Upper lobe of left lung (tissue), 4 donors: Measurements from ENCODE around the gene USP2.

Experiments
- EP300 ChIP-seq, 4 donors: sonication (generic); formaldehyde crosslinking; IDR thresholded peaks; one replicate each; pipeline ENCODE4 v1.5.1; 2017; ENCODE audit warnings: antibody characterized with exemption in 4 of 4, control low read depth in 2 of 4
- POLR2A ChIP-seq, 4 donors: fragments of 450-650 bp; IDR thresholded peaks; one replicate each; pipeline ENCODE4 v1.5.1; 2016 to 2017; ENCODE audit warnings: antibody characterized with exemption in 4 of 4, mild to moderate bottlenecking in 2 of 4
- TF ChIP-seq, protein P1 (sequence below), 6 experiments: fragments of 450-650 bp in 4 of 6; fragments of 200-600 bp in 2 of 6; sonication (generic) in 2 of 6; IDR thresholded peaks; one replicate each; pipeline ENCODE4 v1.5.1; 2016 to 2019; ENCODE audit warnings: antibody characterized with exemption in 6 of 6

- TF ChIP-seq, protein P1, sequence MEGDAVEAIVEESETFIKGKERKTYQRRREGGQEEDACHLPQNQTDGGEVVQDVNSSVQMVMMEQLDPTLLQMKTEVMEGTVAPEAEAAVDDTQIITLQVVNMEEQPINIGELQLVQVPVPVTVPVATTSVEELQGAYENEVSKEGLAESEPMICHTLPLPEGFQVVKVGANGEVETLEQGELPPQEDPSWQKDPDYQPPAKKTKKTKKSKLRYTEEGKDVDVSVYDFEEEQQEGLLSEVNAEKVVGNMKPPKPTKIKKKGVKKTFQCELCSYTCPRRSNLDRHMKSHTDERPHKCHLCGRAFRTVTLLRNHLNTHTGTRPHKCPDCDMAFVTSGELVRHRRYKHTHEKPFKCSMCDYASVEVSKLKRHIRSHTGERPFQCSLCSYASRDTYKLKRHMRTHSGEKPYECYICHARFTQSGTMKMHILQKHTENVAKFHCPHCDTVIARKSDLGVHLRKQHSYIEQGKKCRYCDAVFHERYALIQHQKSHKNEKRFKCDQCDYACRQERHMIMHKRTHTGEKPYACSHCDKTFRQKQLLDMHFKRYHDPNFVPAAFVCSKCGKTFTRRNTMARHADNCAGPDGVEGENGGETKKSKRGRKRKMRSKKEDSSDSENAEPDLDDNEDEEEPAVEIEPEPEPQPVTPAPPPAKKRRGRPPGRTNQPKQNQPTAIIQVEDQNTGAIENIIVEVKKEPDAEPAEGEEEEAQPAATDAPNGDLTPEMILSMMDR (IDR thresholded peaks at IDR 0.05), result no peak
- TF ChIP-seq POLR2A (IDR thresholded peaks at IDR 0.05) (no peak), EP300 (IDR thresholded peaks at IDR 0.05) (no peak)
Measured at GRCh38 chr11:119377961-119378667, 3.4 kb downstream of the USP2 start.
